Activated CD4-positive, alpha-beta memory T cell treated with anti-CD3 and anti-CD28 coated beads for 36 hours (primary cell): ENCODE data around the gene KHDRBS2. TPM values are rescaled to one million over a fixed set of nuclear protein-coding genes. Genes with fewer than 3 reads are reported as not detected.

Experiments used
- CTCF ChIA-PET: fragments of 350-600 bp; sonication (Branson Sonifier 250); formaldehyde crosslinking; loops from one replicate; lab custom pipeline; 2021; ENCODE audit warnings: antibody characterized with exemption, inconsistent platforms; lab: Charles Lee
- POLR2A ChIA-PET: fragments of 350-600 bp; sonication (Branson Sonifier 250); formaldehyde crosslinking; loops from one replicate; lab custom pipeline; 2021; ENCODE audit warnings: antibody characterized with exemption; lab: Charles Lee
- DNase-seq: peaks from one replicate; pipeline ENCODE4 v3.0.0-alpha.2; 2020
- H3K27ac Mint-ChIP-seq: one replicate; pipeline ENCODE4 v1.8.0; 2021; ENCODE audit warnings: mixed read lengths
- H3K27me3 Mint-ChIP-seq: one replicate; pipeline ENCODE4 v1.8.0; 2021; ENCODE audit warnings: mixed read lengths
- H3K36me3 Mint-ChIP-seq: one replicate; pipeline ENCODE4 v1.8.0; 2021; ENCODE audit warnings: mixed read lengths
- H3K4me1 Mint-ChIP-seq: one replicate; pipeline ENCODE4 v1.8.0; 2021; ENCODE audit warnings: low read depth, mixed read lengths
- H3K4me3 Mint-ChIP-seq: one replicate; pipeline ENCODE4 v1.8.0; 2021; ENCODE audit warnings: mild to moderate bottlenecking, mixed read lengths
- H3K9me3 Mint-ChIP-seq: one replicate; pipeline ENCODE4 v1.8.0; 2021; ENCODE audit warnings: mixed read lengths
- intact Hi-C: fragments of 100-400 bp; cut with micrococcal nuclease; formaldehyde crosslinking; loops from one replicate; pipeline ENCODE4 v1.15.1; 2023
- total RNA-seq, 2 experiments: library from RNA; stranded (reverse); gene quantifications; one replicate each; pipeline ENCODE4 v1.2.3, GENCODE V29; 2021

Gene KHDRBS2
- total RNA-seq, 2 experiments from 2014 or later: not detected

DNA sequence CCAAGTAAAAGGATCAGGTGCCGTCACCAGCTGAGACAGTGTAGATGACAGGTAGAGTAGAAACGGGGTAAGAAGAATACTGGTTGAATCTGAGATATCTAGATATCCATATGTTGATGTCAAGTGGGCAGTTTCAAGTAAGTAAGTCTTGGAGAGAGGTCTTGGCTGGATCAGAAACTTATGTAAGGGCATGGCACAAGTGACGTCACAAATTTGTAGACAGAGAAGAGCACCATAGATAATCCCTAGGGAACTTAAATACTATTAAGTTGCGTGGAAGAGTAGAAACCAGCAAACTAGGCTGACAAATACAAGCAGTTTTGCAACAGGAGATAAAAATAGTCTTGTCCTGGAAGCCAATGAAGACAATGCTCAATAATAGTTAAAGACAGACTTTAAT lies 123.2 kb downstream of the KHDRBS2 start:
- CTCF ChIA-PET: no interaction called here
- POLR2A ChIA-PET: no interaction called here
- intact Hi-C loops: no loop called here

DNA sequence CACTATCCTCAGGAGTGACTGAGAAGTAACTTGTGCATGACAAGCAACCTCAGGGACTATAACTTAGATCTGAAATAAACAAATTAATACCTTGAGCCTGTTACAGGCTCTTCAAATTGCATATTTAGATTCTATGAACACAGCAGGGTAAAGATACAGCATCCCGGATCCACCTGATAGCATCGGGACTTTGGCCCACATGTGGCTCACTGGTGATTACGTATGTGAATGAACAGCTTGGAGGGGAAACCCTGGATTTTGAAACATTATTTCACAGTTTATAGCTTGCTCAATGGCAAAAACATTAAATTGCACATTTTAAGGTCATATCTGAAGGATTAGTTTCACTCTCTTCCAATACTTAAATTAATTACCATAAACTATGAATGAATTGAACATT lies 133.2 kb downstream of the KHDRBS2 start:
- H3K4me1 Mint-ChIP-seq: no peaks in the 10 kb centered on the region
- H3K9me3 Mint-ChIP-seq: peaks cover 10% of the 10 kb centered on the region
- no peaks in the 10 kb centered on the region for H3K27me3 Mint-ChIP-seq
- no peak overlapping the region for H3K4me3 Mint-ChIP-seq
- H3K27ac Mint-ChIP-seq: no peak overlapping the region
- POLR2A ChIA-PET: no interaction called here
- no peak for DNase-seq
- CTCF ChIA-PET: no interaction called here
- H3K36me3 Mint-ChIP-seq: no peaks in the 10 kb centered on the region
- intact Hi-C loops: no loop called here

More for the DNA sequence above, 123.2 kb downstream of the KHDRBS2 start:
- H3K9me3 Mint-ChIP-seq: peaks cover 14% of the 10 kb centered on the region
- no peaks in the 10 kb centered on the region for H3K4me1 Mint-ChIP-seq
- no peak for DNase-seq
- no peak overlapping the region for H3K4me3 Mint-ChIP-seq
- H3K27ac Mint-ChIP-seq: no peak overlapping the region
- H3K27me3 Mint-ChIP-seq: no peaks in the 10 kb centered on the region
- H3K36me3 Mint-ChIP-seq: no peaks in the 10 kb centered on the region

DNA sequence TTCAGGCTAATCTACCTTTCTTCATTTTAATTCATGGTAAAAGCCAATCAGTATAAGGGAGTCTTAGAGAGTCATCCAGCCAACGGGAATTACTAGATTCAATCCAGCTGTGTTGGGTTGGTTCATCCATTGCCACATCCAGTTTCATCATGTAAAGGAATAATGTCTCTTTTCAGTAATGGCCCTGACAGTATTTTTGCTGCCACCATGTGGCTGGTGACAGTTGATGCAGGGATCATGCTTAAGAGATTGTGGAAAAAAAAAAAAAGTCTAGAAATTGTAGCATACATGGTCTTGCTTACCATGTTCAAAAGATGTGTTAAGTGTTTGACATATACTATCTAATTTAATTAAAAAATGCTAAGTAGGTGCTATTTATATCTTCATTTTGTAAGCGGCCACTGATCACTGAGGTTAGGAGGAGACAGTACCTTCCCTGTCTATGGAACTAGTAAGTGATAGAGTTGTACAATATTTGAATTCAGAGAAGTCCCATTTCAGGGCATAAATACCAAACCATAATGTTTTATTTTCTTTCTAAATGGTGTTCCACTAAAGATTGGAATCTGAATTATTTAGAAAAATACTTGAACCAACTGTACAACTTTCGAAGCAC lies 135.9 kb downstream of the KHDRBS2 start:
- intact Hi-C loops: no loop called here
- Mint-ChIP-seq H3K27ac (no peak overlapping the region), H3K4me3 (no peak overlapping the region), H3K36me3 (no peaks in the 10 kb centered on the region), H3K4me1 (no peaks in the 10 kb centered on the region), H3K27me3 (no peaks in the 10 kb centered on the region), H3K9me3 (peaks cover 5% of the 10 kb centered on the region)
- no peak for DNase-seq
- POLR2A ChIA-PET: no interaction called here
- CTCF ChIA-PET: no interaction called here

DNA sequence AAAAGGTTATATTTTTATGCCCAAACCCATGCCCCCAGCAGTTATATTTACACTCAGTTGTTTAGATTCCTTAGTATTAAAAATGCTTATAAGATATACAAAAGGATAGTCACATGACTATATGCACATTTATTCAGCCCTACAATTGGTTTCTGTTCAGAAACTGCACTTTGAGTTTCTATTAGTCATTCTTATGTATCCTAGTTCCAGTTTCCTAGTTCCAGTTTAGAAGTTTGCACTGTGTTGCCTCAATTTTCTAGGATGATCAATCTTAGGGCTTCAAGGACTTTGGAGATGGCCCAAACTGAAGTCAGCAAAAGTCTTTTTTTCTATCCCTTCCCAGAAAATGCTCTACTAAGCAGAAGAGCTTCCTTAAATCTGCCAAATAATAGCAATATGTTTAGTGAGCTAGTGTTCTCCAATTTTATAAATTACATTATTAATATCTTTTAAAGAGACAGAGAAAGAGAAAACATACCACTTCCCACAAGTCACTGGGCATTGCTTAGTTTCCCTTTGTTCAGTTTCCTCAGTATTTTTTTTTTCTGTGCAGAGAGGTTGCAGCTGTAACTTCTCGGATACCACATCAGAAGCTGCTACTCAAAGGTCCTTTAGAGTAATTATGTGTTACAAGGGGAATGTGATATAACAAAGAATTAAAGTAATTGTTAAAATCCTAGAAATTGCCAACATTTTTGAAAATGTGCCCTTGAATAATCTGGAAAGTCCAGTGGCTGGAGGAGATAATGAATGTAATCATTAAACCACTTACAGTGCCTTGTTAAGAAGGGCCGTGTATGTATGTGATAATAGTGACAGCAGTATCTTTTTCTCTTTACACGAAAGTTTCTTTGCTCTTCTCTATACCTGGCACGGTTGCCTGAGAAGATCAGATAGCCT lies 138.8 kb downstream of the KHDRBS2 start:
- Mint-ChIP-seq H3K27me3 (no peaks in the 10 kb centered on the region), H3K4me3 (no peak overlapping the region)

DNA sequence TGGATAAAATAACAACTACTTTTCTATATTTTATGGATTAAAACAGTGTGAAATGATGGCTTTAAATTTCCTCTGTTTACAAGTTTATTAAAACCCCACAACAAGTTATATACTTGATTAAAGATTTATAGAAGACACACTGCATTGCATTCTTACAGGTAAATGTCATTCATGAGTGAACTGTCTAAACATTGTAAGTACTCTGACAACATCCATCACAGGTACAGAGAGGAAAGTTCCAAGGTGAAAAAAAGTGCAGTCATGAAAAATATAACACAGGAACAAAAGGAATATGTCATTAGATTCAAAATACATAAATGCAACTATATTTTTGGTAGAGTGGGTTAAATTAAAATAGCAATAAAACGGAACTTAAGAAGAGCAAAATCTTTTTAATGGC lies 156.9 kb downstream of the KHDRBS2 start:
- no peak overlapping the region for H3K4me3 Mint-ChIP-seq
- CTCF ChIA-PET: no interaction called here
- intact Hi-C loops: no loop called here

More for the DNA sequence above, 138.8 kb downstream of the KHDRBS2 start:
- ChIA-PET POLR2A (no interaction called here), CTCF (no interaction called here)
- H3K9me3 Mint-ChIP-seq: peaks cover 5% of the 10 kb centered on the region
- intact Hi-C loops: no loop called here
- no peak for DNase-seq
- no peak overlapping the region for H3K27ac Mint-ChIP-seq
- no peaks in the 10 kb centered on the region for H3K4me1 Mint-ChIP-seq
- H3K36me3 Mint-ChIP-seq: no peaks in the 10 kb centered on the region

DNA sequence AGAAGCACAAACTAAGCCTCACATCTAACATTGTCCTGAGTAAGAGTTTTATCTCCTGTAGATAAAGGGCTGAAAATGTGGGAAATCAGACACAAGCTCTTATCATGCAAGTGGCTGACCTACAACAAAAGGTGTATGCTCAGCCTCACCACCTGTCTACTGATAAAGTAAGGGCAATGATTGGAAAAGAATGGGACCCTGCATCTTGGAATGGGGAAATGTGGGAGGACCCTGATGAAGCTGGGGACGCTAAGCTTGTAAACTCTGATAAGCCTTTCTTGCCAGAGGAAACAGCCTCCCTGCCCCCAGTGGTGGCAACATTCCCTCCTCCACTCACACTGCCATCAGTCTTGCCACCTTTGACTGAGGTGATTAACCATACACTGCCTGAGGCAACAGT lies 166.6 kb downstream of the KHDRBS2 start:
- Mint-ChIP-seq H3K4me1 (no peaks in the 10 kb centered on the region), H3K27ac (no peak overlapping the region), H3K27me3 (no peaks in the 10 kb centered on the region), H3K9me3 (peaks cover 23% of the 10 kb centered on the region), H3K4me3 (no peak overlapping the region), H3K36me3 (no peaks in the 10 kb centered on the region)
- no peak for DNase-seq
- intact Hi-C loops: no loop called here
- CTCF ChIA-PET: no interaction called here
- POLR2A ChIA-PET: no interaction called here

More for the DNA sequence above, 156.9 kb downstream of the KHDRBS2 start:
- no peaks in the 10 kb centered on the region for H3K4me1 Mint-ChIP-seq
- no peaks in the 10 kb centered on the region for H3K27me3 Mint-ChIP-seq
- no peak overlapping the region for H3K27ac Mint-ChIP-seq
- H3K9me3 Mint-ChIP-seq: peaks cover 14% of the 10 kb centered on the region
- POLR2A ChIA-PET: no interaction called here
- H3K36me3 Mint-ChIP-seq: peaks cover 2% of the 10 kb centered on the region
- no peak for DNase-seq

DNA sequence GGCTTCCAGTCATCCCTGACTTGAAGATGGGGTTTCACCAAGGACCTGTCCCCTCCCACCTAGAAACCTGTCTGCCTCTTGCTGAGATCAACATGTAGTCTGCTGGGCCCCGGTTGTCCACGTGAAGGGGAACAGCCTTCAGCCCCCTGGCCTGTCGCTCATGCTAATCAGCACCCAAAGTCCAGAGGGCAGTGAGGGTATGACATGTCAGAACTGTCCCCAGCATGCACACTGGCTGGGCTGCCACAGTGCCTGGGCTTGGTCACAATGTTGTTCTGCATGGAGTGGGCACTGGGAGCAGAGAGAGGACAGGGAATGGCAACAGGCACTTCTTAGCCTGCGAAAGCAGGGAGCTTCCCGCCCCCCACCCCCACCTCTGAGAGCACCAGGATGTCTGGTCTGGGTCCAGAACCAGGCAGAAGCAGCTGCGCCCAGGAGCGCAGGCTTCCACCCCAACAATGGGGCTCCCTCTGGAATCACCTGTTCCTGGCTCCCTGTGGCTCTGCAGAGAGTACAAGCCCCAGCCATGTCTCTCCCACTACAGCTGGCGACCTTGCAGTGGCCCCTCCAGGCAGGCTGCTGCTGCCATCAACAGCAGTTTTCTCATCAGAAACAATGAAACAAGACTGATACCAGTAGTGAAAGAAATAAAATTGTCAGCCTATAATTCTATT lies 182.7 kb downstream of the KHDRBS2 start:
- Mint-ChIP-seq H3K4me1 (no peaks in the 10 kb centered on the region), H3K27ac (no peak overlapping the region), H3K27me3 (no peaks in the 10 kb centered on the region), H3K9me3 (peaks cover 9% of the 10 kb centered on the region), H3K4me3 (no peak overlapping the region), H3K36me3 (no peaks in the 10 kb centered on the region)
- CTCF ChIA-PET: no interaction called here
- no peak for DNase-seq
- intact Hi-C loops: no loop called here
- POLR2A ChIA-PET: no interaction called here

DNA sequence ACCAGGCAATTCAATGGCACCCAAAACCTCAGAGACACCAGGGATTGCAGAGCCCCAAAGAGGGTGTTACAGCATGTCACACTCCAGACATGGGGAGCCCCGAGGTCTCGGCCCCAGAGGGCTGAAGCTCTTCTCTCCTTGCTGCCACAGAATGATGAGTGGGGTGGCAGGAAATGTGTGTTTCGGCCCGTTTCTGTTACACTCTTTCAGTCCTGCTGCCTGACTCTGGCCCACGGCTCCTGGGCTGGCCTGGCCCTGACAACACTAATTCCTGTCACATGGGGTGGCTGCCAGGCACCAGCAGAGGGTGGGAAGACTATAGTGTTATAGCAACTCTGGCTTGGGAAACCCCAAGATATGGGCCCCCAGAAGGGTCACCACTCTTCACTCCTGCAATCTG lies 183.6 kb downstream of the KHDRBS2 start:
- Mint-ChIP-seq H3K4me3 (no peak overlapping the region), H3K4me1 (no peaks in the 10 kb centered on the region), H3K9me3 (peaks cover 11% of the 10 kb centered on the region), H3K27ac (no peak overlapping the region), H3K27me3 (no peaks in the 10 kb centered on the region), H3K36me3 (no peaks in the 10 kb centered on the region)
- no peak for DNase-seq
- intact Hi-C loops: no loop called here
- POLR2A ChIA-PET: no interaction called here
- CTCF ChIA-PET: no interaction called here

DNA sequence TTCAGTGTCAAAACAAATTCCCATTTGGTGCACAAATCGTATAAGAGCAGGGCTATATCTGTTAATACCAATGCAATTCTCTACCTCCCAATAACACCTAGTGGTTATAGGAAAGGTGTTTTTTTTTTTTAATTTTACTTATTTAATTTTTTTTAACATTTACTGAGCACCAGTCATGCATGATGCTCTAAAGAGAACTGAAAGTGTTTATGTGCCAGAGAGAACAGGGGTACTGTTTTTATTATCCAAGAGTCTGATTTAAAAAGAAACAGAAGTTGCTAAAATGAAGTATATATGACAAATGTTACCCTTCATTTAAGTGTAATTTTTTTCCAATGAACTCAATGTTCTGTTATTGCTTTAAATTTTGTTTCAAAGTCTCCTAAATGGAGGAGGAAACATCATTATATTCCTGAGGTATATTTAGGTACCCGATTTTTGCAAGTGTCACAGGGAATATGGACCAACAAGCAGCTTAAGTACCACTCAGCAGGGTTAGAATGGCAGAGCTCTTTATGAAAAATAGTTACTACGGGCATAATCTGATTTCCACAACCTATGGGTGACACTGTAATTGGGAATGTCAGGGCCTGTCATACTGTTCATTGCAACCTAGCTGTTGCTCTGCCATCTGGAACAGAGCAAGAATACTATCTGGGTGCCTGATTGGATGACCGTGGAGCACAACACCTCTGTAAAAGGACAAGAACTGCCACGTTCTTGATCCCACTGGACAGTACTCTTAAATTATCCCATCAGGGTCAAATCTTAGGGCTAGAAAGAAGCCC lies 195.4 kb downstream of the KHDRBS2 start:
- intact Hi-C loops: no loop called here
- POLR2A ChIA-PET: no interaction called here
- no peaks in the 10 kb centered on the region for H3K4me1 Mint-ChIP-seq
- H3K27ac Mint-ChIP-seq: no peak overlapping the region
- CTCF ChIA-PET: no interaction called here
- no peaks in the 10 kb centered on the region for H3K27me3 Mint-ChIP-seq
- H3K4me3 Mint-ChIP-seq: no peak overlapping the region
- H3K9me3 Mint-ChIP-seq: peaks cover 9% of the 10 kb centered on the region
- H3K36me3 Mint-ChIP-seq: no peaks in the 10 kb centered on the region
- DNase-seq: no peak

DNA sequence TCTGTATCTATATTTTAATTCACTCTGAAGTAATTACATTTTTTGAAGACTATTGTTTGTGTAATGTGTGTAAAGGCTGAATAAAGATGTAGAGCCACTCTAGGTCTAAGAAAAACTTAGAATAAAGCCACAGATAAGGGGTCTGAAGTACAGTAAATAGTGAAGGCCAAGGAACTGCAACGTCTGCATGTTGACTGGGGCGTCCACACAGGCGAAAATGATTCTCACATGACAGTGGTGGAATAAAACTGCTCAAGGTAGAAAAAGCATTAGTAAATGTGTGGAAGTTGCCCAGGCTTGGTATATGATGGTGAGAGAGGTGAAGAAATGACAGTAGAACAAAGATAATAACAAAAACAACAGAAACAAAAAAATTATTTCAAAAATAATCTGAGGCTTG lies 196.2 kb downstream of the KHDRBS2 start:
- H3K9me3 Mint-ChIP-seq: peaks cover 12% of the 10 kb centered on the region
- H3K27me3 Mint-ChIP-seq: no peaks in the 10 kb centered on the region
- no peaks in the 10 kb centered on the region for H3K4me1 Mint-ChIP-seq
- DNase-seq: no peak
- POLR2A ChIA-PET: no interaction called here
- no peak overlapping the region for H3K4me3 Mint-ChIP-seq
- no peak overlapping the region for H3K27ac Mint-ChIP-seq
- CTCF ChIA-PET: no interaction called here
- intact Hi-C loops: no loop called here
- H3K36me3 Mint-ChIP-seq: no peaks in the 10 kb centered on the region

DNA sequence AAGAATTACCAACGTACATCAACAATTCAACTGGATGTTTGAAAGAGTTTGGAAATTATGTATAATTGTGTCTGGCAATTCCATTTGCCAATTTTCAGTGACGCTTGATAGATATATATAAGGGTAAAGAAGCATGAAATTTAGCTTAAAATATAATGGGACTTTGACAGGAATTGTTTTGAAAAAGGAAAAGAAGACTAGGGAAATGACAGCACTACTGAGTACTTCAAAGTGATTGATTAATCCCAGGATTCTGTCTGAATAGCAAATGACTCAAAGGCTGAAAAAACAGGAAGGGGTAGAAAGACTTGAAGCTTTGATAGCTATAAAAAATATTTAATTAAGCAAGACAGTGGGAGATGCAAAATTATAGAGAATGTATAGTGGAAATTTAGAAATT lies 200.0 kb downstream of the KHDRBS2 start:
- ChIA-PET CTCF (no interaction called here), POLR2A (no interaction called here)
- H3K9me3 Mint-ChIP-seq: peaks cover 14% of the 10 kb centered on the region
- no peaks in the 10 kb centered on the region for H3K4me1 Mint-ChIP-seq
- no peak overlapping the region for H3K4me3 Mint-ChIP-seq
- H3K27me3 Mint-ChIP-seq: no peaks in the 10 kb centered on the region
- H3K27ac Mint-ChIP-seq: no peak overlapping the region
- intact Hi-C loops: no loop called here
- H3K36me3 Mint-ChIP-seq: no peaks in the 10 kb centered on the region
- no peak for DNase-seq

DNA sequence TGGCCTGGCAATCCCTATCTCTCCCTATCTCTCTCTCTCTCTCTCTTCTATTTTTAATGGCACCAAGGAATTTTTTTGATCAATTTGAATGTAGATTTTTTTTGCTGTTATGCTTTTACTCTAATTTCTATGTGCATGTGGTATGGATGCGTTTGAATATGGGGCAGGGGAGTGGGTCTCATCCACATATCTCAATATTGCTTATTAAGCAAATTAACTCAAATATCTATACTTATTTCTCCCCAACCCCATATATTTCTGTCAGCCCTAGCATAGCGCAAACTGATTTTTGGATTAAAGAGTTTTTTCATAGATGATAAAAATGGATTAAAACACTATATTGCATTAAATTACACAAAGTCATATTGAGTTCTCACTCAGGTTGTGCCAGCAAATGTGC lies 210.2 kb downstream of the KHDRBS2 start:
- Mint-ChIP-seq H3K4me3 (no peak overlapping the region), H3K36me3 (no peaks in the 10 kb centered on the region), H3K27ac (no peak overlapping the region), H3K9me3 (peaks cover 4% of the 10 kb centered on the region), H3K27me3 (no peaks in the 10 kb centered on the region), H3K4me1 (no peaks in the 10 kb centered on the region)
- no peak for DNase-seq
- intact Hi-C loops: no loop called here
- POLR2A ChIA-PET: no interaction called here
- CTCF ChIA-PET: no interaction called here
